ENCODE results near the gene TSHZ1. TPM values are rescaled to one million over a fixed set of nuclear protein-coding genes. Genes with fewer than 3 reads are reported as not detected.

TSHZ1 gene
- total and polyA plus RNA-seq, 4 experiments from 2014 or later, result 0.84 to 32.0 (median 18.3) TPM

DNA sequence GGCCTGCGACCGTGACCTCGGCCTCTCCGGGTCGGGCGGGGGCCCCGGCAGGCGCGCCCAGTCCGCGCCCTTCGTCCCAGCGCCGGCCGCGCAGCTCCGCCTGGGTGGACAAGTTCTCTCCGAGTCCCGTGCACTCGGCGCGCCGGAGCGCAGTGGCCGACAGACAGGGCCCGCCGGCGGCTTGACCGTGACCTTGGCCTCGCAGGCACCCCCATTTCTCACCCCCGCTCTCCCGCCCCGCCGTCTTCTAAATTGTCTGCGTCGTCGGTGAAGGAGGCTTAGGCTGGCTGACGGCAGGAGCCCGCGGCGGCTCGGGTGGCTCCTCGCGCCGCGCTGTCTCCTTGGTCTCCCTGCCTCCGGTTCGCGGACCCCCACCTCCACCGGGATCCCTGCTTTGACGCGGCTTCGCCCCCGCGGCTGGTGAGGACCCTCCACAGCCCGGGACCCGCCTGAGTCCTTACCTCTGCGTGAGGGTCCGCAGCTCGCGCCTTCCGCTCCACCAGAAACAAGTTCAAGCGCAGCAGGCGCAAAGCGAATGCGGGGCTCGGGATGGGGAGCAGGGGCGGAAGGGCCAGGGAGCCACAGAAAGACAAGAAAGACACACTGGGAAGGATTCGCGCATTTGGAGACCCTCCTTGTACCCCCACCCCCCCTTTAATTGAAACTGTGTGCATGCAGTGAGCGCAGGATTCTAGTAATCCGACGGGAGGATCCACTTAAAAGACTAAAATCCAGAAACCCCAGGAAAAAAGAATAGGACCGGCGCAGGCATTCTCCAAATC is 5.7 kb upstream of the TSHZ1 start:
- H3K27me3 Mint-ChIP-seq, result peaks cover 0 to 2% of the 10 kb centered on the region in 2 donors
- H3K9me3 Mint-ChIP-seq, result no peaks in the 10 kb centered on the region
- H3K4me3 Mint-ChIP-seq, result peak overlapping the region in 6 of 8 donors; percentile 33 to 73 (median 72)
- H3K4me1 Mint-ChIP-seq, result peaks cover 28 to 71% (median 39%) of the 10 kb centered on the region in 4 donors
- peaks cover 40% of the 10 kb centered on the region for H3K4me1 ChIP-seq (ENCODE audit: insufficient read depth, low read length)
- H3K27ac Mint-ChIP-seq, result peak overlapping the region in 5 of 7 donors; percentile 56 to 99 (median 83)
- ChIA-PET POLR2A (ENCODE audit: partially characterized antibody) (interaction anchor here (1.4 kb wide), 1 partner anchor 17 kb away, joined by 3 read pairs; no protein-coding TSS in a partner anchor), CTCF (ENCODE audit: partially characterized antibody) (no interaction called here)
- peaks cover 12 to 35% of the 10 kb centered on the region in 2 donors for H3K36me3 Mint-ChIP-seq
- H3K4me3 ChIP-seq (ENCODE audit: low read length in 2 of 2), result no peak overlapping the region
- H3K9me3 ChIP-seq (ENCODE audit: control insufficient read depth in 1 of 2, low read length in 2 of 2), result no peaks in the 10 kb centered on the region
- H3K27ac ChIP-seq (ENCODE audit: low read depth, low read length), result no peak overlapping the region
- no peaks in the 10 kb centered on the region for H3K36me3 ChIP-seq (ENCODE audit: insufficient read depth, low read length)
- no peaks in the 10 kb centered on the region for H3K27me3 ChIP-seq (ENCODE audit: insufficient read depth, low read length)
- intact Hi-C loops (cut with micrococcal nuclease), result loop anchor here (5.0 kb wide), 1 partner anchor 213 kb away; no protein-coding TSS in a partner anchor
- no peak for DNase-seq

DNA sequence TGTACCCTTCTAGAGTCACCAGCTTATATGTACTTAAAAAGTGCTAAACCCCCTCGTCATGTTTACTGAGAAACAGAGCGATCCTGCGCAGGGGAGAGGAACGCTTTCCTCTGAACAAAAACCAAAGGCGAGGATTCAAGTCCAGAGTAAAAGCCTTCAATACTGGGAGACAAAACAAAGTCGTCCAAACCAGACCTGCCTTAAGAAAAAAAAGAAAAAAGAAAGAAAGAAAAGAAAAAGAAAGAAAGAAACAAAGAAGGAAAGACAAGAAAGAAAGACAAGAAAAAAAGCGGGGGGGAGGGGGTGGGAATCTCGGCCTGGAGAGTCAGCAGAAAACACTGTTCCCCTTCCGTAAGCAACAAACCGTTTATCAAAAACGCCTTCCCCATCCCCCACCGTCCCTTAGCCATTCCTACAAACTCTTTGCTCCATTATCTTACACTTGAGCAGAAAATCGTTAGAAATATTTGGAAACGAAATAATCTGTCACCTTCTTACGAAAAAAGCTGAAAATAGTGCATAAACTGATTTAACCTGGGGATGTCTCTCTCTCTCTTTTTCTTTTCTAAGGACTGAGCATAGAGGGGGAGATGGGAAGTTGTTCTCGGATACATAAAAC is 5.0 kb upstream of the TSHZ1 start:
- H3K36me3 Mint-ChIP-seq, result peaks cover 13 to 36% of the 10 kb centered on the region in 2 donors
- peak overlapping the region; percentile 9 to 99 (median 83) for H3K27ac Mint-ChIP-seq
- intact Hi-C loops (cut with micrococcal nuclease), result loop anchor here (5.0 kb wide), 1 partner anchor 213 kb away; no protein-coding TSS in a partner anchor
- H3K36me3 ChIP-seq (ENCODE audit: insufficient read depth, low read length), result no peaks in the 10 kb centered on the region
- no peak for DNase-seq
- peaks cover 0 to 2% (median 0%) of the 10 kb centered on the region in 8 donors for H3K9me3 Mint-ChIP-seq
- peaks cover 30 to 71% (median 45%) of the 10 kb centered on the region in 4 donors for H3K4me1 Mint-ChIP-seq
- H3K27me3 Mint-ChIP-seq, result peaks cover 0 to 2% of the 10 kb centered on the region in 2 donors
- CTCF ChIA-PET (ENCODE audit: partially characterized antibody), result no interaction called here
- peak overlapping the region in 7 of 8 donors; percentile 19 to 100 (median 71) for H3K4me3 Mint-ChIP-seq
- POLR2A ChIA-PET (ENCODE audit: partially characterized antibody), result no interaction called here
- no peak overlapping the region for H3K27ac ChIP-seq (ENCODE audit: low read depth, low read length)
- no peak overlapping the region for H3K4me3 ChIP-seq (ENCODE audit: low read length in 2 of 2)
- H3K9me3 ChIP-seq (ENCODE audit: control insufficient read depth in 1 of 2, low read length in 2 of 2), result no peaks in the 10 kb centered on the region
- H3K27me3 ChIP-seq (ENCODE audit: insufficient read depth, low read length), result no peaks in the 10 kb centered on the region
- H3K4me1 ChIP-seq (ENCODE audit: insufficient read depth, low read length), result peaks cover 43% of the 10 kb centered on the region

- Histone ChIP-seq H3K27me3 (ENCODE audit: insufficient read depth, low read length) (no peaks in the 10 kb centered on the region), H3K9me3 (ENCODE audit: control insufficient read depth in 1 of 2, low read length in 2 of 2) (no peaks in the 10 kb centered on the region), H3K4me3 (ENCODE audit: low read length in 2 of 2) (peak overlapping the region in 1 of 2 donors; percentile 91), H3K36me3 (ENCODE audit: insufficient read depth, low read length) (no peaks in the 10 kb centered on the region), H3K4me1 (ENCODE audit: insufficient read depth, low read length) (peaks cover 43% of the 10 kb centered on the region), H3K27ac (ENCODE audit: low read depth, low read length) (no peak overlapping the region)
- Mint-ChIP-seq H3K4me3 (peak overlapping the region; percentile 88 to 100 (median 96)), H3K27ac (peak overlapping the region in 6 of 7 donors; percentile 87 to 99 (median 92)), H3K27me3 (peaks cover 0 to 2% of the 10 kb centered on the region in 2 donors), H3K4me1 (peaks cover 28 to 66% (median 42%) of the 10 kb centered on the region in 4 donors), H3K9me3 (peaks cover 0 to 4% (median 0%) of the 10 kb centered on the region in 8 donors), H3K36me3 (peaks cover 8 to 32% of the 10 kb centered on the region in 2 donors)
- CTCF ChIA-PET (ENCODE audit: partially characterized antibody), result no interaction called here
- POLR2A ChIA-PET (ENCODE audit: partially characterized antibody), result interaction anchor here (0.7 to 6.5 kb wide), 5 partner anchors 15 to 136 kb away, joined by 3 to 61 read pairs (median 6); no protein-coding TSS in a partner anchor
- DNase-seq, result no peak
- intact Hi-C loops (cut with micrococcal nuclease), result loop anchor here (5.0 kb wide), 1 partner anchor 214 kb away; no protein-coding TSS in a partner anchor
These were observed 3.9 kb upstream of the TSHZ1 start for GRCh38 chr18:75206452-75207309.

DNA sequence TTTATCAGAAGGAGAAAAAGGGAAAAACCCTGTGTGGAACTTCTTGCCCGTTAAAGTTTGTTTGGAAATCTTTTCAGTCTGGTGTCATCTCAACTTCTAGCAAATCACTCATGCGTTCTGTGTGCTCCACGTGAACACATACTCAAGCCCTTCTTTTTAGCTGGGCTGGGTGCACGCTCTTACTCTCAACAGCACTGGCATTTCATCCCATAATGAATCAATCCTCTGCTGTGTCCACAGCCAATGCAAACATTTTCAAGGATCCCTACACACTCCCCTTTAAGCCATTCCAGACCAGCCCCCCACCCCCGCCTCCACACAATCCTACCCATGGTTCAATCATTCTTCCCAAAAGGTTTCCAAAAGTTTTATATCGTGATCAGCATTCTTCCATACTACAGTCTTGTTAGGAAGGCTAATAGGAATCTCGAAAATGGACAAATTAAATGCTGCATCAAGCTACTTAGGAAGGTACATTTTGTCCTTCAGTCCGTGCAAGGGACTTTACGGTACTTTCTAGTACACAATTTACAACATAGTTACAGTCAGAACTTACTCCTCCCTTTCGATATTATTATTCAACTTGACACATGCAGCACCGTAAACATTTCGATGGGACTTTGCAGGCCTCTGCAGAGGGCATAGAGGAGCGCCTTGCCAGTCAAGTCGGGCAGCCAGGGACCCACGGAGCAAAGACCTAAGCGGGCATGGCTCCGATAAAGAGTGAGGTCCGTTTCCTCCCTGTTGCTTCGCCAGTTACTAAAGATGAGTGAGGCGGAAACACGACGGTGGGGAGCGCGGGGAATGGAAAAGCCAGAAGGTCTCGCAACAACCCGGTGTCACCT is 3.1 kb upstream of the TSHZ1 start:
- H3K36me3 ChIP-seq (ENCODE audit: insufficient read depth, low read length), result no peaks in the 10 kb centered on the region
- H3K36me3 Mint-ChIP-seq, result peaks cover 8 to 34% of the 10 kb centered on the region in 2 donors
- H3K9me3 ChIP-seq (ENCODE audit: control insufficient read depth in 1 of 2, low read length in 2 of 2), result no peaks in the 10 kb centered on the region
- H3K4me3 ChIP-seq (ENCODE audit: low read length in 2 of 2), result peak overlapping the region; percentile 91 to 96
- H3K27ac Mint-ChIP-seq, result peak overlapping the region; percentile 77 to 99 (median 95)
- DNase-seq, result no peak
- peaks cover 30 to 66% (median 45%) of the 10 kb centered on the region in 4 donors for H3K4me1 Mint-ChIP-seq
- peaks cover 0 to 2% of the 10 kb centered on the region in 2 donors for H3K27me3 Mint-ChIP-seq
- ChIA-PET CTCF (ENCODE audit: partially characterized antibody) (no interaction called here), POLR2A (ENCODE audit: partially characterized antibody) (interaction anchor here (0.7 to 6.5 kb wide), 5 partner anchors 15 to 137 kb away, joined by 3 to 61 read pairs (median 6); no protein-coding TSS in a partner anchor)
- intact Hi-C loops (cut with micrococcal nuclease), result loop anchor here (2.0 to 5.0 kb wide), 2 partner anchors 215 to 711 kb away; partner anchors contain the start of gene CNDP2
- H3K4me1 ChIP-seq (ENCODE audit: insufficient read depth, low read length), result peaks cover 48% of the 10 kb centered on the region
- H3K27me3 ChIP-seq (ENCODE audit: insufficient read depth, low read length), result no peaks in the 10 kb centered on the region
- peak overlapping the region; percentile 88 to 100 (median 96) for H3K4me3 Mint-ChIP-seq
- H3K27ac ChIP-seq (ENCODE audit: low read depth, low read length), result peak overlapping the region; percentile 80
- peaks cover 0 to 4% (median 0%) of the 10 kb centered on the region in 8 donors for H3K9me3 Mint-ChIP-seq

DNA sequence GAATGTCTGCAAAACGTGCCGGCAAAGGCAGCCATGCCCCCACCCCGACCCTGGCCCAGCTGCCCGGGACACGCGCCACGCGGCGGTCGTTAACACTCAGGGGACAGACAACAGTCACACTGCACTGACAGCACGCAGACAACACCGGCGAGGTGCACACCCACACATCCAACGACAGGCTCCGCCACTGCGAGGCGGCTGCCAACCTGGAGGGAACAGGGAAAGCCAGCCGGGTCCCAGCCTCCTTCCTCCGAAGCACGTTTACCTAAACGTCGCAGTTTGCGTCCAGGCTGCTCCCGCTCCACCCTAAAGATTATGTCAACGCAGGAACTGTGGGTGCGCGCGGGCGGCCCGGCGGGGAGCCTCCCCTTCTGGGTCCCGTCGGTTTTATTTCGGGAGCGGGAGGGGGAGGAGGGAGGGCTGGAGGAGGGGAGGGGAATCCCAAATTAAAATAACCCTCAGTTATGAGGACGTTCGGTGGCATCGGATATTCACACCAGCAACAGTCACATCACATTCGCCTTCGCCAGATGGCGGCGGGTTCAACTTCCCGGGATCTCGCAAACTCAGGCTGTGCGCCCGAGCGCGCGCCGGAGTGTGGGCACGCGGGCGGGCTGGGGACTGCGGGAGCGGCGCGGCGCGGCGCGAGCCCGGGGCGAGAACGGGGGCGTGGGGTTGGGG is 2.3 kb upstream of the TSHZ1 start:
- H3K9me3 Mint-ChIP-seq, result peaks cover 0 to 4% (median 0%) of the 10 kb centered on the region in 8 donors
- peaks cover 38 to 67% (median 48%) of the 10 kb centered on the region in 4 donors for H3K4me1 Mint-ChIP-seq
- H3K27me3 Mint-ChIP-seq, result peaks cover 0 to 2% of the 10 kb centered on the region in 2 donors
- POLR2A ChIA-PET (ENCODE audit: partially characterized antibody), result interaction anchor here (1.0 to 6.5 kb wide), 8 partner anchors 17 to 612 kb away, joined by 3 to 61 read pairs (median 8); partner anchors contain the start of gene ZNF407
- peaks cover 56% of the 10 kb centered on the region for H3K4me1 ChIP-seq (ENCODE audit: insufficient read depth, low read length)
- peak; percentile 35 to 72 (median 38) for DNase-seq
- no peaks in the 10 kb centered on the region for H3K36me3 ChIP-seq (ENCODE audit: insufficient read depth, low read length)
- no peaks in the 10 kb centered on the region for H3K27me3 ChIP-seq (ENCODE audit: insufficient read depth, low read length)
- H3K27ac Mint-ChIP-seq, result peak overlapping the region; percentile 77 to 99 (median 95)
- peaks cover 8 to 31% of the 10 kb centered on the region in 2 donors for H3K36me3 Mint-ChIP-seq
- peak overlapping the region; percentile 91 to 96 for H3K4me3 ChIP-seq (ENCODE audit: low read length in 2 of 2)
- H3K9me3 ChIP-seq (ENCODE audit: control insufficient read depth in 1 of 2, low read length in 2 of 2), result no peaks in the 10 kb centered on the region
- H3K27ac ChIP-seq (ENCODE audit: low read depth, low read length), result peak overlapping the region; percentile 80
- intact Hi-C loops (cut with micrococcal nuclease), result loop anchor here (2.0 to 5.0 kb wide), 2 partner anchors 216 to 711 kb away; partner anchors contain the start of gene CNDP2
- H3K4me3 Mint-ChIP-seq, result peak overlapping the region; percentile 88 to 100 (median 96)
- CTCF ChIA-PET (ENCODE audit: partially characterized antibody), result no interaction called here
